ENCODE results near the gene MARS1.

The MARS1 gene

DNA sequence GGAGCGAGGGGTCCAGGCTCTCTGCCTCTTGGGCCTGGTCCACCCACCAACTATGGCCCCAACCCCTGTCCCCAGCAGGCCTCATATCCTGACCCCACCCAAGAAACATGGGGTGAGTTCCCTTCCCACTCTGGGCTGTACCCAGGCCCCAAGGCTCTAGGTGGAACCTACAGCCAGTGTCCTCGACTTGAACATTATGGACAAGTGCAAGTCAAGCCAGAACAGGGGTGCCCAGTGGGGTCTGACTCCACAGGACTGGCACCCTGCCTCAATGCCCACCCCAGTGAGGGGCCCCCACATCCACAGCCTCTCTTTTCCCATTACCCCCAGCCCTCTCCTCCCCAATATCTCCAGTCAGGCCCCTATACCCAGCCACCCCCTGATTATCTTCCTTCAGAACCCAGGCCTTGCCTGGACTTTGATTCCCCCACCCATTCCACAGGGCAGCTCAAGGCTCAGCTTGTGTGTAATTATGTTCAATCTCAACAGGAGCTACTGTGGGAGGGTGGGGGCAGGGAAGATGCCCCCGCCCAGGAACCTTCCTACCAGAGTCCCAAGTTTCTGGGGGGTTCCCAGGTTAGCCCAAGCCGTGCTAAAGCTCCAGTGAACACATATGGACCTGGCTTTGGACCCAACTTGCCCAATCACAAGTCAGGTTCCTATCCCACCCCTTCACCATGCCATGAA is 16.8 kb upstream of the MARS1 start:
- no peak for DNase-seq

DNA sequence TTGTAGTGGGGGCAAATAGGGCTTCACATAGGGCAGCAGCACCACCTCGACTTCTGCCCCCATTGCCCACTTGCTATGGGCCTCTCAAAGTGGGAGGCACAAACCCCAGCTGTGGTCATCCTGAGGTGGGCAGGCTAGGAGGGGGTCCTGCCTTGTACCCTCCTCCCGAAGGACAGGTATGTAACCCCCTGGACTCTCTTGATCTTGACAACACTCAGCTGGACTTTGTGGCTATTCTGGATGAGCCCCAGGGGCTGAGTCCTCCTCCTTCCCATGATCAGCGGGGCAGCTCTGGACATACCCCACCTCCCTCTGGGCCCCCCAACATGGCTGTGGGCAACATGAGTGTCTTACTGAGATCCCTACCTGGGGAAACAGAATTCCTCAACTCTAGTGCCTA is 16.2 kb upstream of the MARS1 start:
- DNase-seq = no peak

DNA sequence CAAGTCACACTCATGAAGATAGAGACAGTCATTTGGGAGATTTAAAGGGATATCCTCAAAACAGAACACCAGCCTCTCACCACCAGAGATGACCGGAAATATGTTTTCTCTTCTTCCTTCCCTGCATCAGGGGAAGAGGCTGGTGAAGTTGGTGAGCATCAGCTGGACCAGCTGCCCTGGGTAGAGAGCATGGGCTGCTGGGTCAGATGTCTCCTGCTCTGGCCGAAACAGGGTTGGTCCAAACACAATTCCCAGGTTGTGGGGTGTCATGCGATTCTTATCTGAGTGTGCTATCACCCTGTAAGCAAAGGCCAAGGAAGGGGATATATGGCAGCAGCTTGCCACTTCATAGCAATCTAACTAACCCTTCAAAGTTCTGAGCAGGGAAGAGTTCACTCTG is 15.5 kb upstream of the MARS1 start:
- no peak for DNase-seq

DNA sequence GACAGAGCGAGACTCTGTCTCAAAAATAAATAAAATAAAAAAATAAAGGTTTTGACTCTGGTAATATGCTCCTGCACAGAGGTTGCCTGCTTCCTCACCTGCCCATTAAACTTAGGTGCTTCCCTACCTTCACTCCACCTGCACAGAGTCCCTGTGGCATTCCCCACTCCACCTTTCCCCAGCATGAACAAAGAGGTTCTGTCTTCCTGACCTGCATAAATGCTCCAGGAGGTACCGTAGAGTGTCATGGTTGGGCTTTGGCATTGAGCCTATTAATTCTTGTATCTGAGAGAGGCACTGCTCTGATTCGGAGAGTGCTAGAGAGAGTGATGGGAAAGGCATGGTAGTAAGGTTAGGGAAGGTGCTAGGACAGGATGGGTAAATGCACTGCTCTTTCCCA is 14.5 kb upstream of the MARS1 start:
- DNase-seq = no peak

DNA sequence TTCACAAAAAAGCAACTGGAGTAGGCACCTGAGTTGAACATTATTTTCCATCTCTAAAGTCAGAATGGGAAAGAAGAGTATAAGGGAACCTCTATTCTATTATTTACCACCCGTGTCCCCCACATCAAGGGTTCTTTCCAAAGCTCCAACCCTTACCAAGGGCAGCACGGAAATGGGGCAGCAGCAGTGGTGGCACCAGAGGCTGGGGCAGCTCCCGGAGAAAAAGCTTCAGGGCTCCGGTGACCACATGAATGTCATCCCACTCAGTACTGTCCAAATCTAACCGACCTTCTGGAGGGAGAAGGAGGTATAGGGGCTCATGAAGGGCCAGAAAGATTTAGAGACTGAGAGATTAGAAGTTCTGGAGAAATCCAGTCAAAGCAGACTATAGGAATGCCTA is 14.0 kb upstream of the MARS1 start:
- no peak for DNase-seq

DNA sequence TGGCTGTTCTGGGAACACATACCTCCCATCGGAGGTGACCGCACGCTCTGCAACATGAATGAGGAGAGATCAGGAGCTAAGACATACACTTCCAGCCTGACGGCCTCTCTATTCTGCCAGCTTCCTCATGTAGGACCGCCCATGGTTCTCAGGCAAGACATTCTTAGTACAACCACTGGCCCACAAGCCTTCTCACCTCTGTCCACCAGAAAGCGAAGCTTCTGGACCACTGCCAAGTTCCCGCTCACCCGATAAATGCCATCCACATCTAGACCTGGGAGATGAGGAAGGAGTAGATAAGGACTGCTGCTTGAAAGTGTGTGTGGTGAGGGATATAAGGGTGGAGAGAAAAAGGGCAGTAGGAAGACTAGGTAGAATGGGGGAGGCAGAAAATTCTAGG is 13.4 kb upstream of the MARS1 start:
- no peak for DNase-seq

DNA sequence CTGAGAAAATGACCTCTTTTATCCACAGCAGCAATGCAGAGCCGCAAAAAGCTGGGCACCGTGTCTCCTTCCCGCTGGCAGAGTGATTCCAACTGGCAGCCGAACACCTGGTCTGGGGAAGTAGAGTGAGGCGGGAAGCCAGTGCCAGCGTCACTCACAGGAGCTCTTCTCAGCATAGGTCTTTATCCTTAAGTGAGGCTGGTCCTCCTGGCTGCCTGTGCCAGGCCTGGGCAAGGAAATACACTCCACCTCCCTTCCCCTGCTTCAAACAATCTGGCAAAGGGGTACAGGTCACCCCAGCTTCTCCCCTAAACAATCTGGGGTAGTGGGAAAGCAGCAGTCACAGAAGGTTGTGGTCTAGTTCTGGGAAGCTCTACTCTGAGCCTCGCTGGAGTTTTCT is 13.0 kb upstream of the MARS1 start:
- DNase-seq = no peak

DNA sequence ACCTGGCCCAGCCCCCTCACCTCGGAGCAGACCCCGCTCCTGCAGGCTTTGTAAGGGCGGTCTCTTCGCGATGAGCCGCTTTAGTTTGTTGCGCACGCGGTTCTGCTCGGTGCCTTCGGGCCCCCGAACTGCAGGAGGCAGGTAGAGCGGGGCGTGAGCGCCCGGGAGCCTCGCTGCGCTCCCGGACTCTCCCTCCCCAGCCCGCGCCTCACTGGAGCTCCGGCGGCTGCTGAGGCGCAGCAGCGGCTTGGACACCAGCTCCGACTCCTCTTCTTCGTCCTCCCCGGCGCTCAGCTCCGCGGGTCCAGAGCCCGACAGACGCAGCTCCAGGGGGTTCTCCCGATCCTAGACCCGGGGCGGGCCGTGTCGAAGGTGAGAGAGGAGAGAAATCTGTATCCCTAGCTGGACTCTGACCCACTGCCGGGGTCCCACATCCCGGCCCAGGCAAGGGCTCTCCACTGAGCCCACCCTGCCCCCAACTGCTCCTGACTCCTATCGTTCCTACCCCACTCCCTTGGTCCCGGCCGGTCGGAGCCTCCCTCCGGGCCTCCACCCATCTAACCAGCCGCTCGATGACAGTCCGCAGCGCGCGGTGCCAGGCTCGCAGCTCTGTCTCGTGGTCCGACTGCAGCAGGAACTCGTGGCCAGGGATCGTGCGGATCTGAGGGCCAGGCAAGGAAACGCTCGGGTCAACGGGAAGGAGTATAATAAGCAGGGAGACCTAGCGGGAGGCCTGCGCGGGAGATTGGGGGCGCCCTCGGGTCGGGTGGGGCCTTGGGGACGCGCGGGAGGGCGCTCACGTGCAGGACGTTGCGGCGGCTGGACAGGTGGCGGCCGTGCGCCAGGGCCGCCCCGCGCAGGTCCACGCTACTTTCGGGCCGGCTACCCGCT is 12.4 kb upstream of the MARS1 start:
- peak in 3 of 51 donors; percentile 12 to 32 (median 13) for DNase-seq

DNA sequence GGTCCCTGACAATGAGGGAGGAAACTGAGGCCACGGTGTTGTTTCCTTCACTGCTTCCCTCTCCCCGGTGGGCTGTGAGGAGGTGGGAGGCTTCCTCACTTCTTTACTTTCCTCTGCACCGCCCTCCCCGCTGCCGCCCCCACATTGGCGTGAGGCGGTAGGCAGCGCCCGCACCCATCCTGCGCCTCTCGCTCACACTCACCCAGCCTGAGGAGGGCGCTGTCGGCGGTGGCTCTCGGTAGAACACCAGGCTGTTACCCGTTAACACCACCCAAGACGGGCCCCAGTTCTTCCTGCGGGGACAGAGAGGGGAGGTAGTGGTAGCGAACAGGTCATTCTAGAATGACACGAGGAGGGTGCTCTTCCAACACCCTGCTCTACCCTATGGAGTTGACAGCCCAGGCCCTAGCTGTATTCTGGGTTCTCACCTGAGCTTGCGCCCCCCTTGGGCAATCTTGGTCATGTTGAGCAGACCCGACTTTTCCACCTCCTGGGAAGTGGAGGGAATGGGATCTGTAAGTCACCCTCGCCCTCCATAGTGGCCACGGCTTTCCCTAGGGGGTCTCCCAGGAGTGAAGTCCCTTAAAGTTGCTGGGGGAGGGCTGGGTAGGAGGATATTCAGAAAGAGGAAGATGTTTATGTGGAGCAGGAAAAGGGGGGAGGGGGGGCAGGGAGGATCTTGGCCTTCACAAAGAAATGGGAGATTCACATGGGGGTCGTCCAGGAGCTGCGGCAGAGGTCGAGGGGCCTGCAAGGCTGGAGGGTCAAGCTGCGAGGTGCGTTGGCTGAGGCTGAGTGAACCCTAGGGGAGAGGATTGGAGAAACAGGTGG is 11.5 kb upstream of the MARS1 start:
- DNase-seq = no peak

DNA sequence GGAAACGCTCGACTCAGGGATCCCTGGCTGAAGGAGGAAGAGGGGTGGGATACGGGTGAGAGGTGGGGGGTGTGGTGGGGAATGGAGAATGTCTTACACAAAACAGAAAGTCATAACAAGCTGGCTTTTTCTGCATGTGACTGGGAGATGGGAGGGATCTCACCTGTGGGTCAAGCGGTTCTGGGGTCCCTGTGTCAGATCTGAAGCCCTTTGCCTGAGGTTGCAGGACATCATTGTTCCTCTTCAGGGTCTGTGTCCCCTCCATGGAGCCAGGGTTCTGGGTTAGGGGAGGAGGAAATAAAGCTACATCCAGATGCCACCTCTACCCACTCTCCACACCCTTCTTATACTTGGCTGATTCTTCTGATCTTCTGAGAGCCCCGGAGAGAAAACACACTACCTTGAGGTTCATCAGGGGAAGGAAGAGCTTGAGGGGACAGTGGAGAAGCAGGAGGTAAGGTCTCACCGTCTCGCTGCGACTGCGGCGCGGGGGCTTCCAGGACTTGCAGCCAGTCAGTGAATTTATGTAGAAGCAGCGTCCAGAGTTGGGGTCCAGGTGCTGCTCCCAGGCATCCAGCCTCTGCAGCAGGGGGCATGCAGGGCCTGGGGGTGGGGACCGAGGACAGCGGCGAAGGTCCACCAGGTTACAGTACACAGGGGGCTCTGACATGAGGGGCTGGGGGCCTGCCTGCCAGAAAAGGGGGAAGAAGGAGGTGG is 10.7 kb upstream of the MARS1 start:
- DNase-seq = no peak

DNA sequence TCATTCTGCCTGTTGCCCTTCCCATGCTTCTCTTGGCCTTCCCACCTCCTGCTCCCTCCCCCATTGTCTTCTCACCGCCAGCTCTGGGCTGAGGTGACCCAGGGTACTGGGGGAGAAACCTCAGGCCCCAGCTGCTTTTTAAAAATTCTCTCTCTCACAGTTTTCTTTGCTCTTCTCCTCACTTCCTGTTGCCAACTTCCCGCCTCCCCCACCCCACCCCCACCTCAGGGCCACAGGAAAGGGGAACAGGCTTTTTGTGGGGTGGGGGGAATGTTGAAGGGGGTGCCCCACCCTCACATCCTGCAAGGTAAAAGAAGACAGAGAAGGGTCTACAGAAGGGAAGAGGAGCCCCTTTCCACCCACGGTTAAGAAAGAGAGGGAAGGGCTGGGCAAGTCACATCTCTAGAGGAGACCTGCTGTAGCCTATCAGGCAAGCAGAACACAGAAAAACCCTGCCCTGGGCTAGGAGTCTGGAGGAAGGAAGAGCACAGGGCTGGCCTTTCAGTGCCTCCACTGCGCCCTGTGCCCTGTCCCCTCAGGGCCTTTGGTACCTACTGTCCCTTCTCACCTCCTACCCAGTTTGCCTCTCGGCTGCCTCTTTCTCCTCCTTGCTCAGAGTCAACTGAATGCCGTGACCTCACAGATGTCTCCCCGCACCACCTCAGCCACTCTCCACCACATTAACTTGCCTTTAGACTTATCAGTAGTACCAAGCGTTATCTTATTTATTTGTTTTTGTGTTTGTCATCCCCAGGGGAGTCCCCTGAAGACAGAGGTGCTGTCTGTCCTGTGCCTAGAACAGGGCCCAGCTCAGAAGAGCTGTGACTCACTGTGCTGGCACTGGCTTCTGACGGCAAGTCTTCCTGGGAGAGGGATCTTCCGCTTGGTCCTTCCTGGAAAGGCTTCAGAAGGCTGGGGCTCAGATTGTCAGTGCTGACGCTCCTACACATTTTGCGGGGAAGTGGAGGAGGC is 9.9 kb upstream of the MARS1 start:
- DNase-seq = peak in 3 of 51 donors; percentile 9 to 13 (median 11)

DNA sequence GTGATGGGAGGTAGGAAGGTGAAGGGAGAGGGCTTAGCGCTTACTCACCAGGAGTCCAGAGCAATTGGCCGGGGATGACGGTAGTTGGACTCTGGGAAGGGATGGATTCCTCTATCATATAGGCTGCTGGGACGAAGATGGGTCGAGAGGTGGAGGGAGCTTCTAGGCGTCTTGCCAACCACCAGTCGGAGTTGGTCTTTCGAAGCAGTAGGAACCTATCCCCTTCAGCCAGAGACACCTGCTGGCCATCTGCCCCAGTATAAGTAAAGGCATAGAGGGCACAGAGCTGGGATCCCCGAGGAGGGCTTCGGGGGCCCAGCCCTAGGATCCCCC is 8.9 kb upstream of the MARS1 start:
- DNase-seq = no peak

DNA sequence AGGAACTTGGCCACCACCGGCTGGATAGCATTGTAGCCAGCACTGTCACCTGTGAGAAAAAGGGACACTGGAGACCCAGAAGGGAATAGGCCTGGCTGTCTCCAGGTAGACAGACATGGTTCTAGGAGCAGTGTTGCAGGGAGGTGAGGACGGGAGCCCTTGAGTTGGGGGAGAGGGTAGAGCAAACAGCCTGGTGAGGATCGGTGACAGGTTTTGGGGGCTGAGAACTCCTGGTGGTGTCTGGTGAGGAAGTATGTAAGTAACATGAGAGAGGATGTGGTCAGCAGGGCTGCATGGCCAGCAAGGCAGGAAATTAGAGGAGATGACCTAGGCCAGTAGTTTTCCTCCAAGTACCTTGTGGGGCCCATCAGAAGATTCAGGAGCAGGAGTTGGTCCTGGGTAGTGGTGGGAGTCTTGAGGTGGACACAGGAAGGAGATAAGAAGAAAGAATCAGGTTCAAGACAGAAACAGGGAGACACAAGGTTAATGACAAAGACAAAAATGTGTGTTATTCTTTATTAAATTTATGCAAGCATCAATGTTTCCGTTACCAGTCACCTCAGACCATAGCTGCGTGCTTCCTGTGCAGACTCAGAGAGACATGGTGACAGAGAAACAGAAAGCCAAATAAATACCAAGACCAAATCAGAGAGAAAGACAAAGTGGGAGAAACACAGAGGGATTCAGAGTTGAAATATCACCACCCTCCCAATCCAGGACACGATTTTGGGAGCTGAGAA is 8.3 kb upstream of the MARS1 start, which contains the start of gene ARHGAP9:
ARHGAP9 (minus strand) TSS at position 491 of the 740 bp plus-strand sequence; CDS start at position 31, 460 bp downstream.
- peak in 1 of 51 donors; percentile 2 for DNase-seq

DNA sequence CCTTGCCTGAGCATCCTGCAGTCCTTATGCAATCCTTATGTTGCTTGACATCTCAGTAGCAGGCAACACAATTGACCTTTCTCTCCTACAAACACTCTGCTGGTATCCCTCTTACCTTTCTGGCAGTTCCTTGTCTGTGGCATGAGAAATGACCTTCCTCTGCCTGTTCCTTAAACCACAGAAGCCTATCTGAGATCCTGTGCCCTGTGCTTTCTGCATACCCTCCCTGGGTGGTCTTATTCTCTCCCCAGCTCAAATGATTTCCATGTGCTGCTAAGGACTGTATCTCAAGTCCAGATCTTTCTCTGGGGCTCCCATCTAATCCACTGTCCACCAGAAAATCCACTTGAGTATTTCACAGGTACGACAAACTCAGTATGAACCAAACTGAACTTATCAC is 6.2 kb upstream of the MARS1 start:
- no peak for DNase-seq

DNA sequence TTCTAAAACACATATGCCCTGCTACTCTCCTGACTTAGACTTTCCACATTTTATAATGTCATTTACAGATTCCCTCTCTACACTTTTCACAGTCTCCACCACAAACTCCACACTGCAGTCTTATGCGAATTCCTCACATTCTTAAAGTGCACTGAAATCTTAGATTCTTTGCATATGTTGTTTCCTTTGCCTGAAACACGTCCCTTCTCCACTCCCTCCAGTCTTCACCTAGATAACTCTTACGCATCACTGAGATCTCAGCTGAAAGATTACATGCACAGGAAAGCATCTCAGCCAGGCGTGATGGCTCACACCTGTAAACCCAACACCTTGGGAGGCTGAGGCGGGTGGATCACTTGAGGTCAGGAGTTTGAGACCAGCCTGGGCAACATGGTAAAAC is 4.4 kb upstream of the MARS1 start:
- DNase-seq = no peak

DNA sequence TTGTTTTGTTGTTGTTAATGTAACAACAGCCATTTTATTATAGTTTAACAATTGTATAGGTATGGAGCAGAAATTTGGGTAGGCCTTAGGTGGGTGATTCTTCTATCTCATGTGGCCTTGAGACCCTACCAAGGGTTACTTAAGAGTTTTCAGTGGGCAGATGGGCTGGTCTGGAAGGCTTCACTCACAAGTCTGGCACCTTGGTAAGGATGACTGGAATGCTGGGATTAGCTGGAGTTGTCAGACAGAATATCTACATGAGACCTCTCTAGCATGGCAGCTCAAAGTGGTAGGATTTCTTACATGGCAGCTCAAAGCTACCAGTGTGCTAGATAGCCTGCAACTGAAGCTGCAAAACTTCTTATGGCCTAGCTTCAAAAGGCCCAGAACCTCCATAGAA is 2.2 kb upstream of the MARS1 start:
- no peak for DNase-seq

DNA sequence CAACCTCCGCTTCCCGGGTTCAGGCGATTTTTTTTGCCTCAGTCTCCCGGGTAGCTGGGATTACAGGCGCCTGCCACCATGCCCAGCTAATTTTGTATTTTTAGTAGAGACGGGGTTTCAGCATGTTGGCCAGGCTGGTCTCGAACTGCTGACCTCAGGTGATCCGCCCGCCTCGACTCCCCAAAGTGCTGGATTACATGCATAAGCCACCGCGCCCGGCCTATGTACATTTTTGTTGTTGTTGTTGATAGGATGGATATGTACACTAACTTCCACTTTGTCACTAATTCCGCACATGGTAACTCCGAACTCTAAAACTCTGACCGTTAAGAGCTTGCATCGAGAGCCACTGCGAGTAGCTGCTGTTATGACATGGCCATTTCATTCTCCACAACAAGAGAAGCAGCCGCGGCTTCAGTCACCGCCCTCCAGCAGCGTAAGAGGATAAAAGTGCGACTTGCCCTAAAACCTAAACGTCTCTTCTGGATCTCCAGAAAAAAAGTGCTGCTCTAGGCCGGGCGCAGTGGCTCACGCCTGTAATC is 742 bp upstream of the MARS1 start:
- no peak for DNase-seq

DNA sequence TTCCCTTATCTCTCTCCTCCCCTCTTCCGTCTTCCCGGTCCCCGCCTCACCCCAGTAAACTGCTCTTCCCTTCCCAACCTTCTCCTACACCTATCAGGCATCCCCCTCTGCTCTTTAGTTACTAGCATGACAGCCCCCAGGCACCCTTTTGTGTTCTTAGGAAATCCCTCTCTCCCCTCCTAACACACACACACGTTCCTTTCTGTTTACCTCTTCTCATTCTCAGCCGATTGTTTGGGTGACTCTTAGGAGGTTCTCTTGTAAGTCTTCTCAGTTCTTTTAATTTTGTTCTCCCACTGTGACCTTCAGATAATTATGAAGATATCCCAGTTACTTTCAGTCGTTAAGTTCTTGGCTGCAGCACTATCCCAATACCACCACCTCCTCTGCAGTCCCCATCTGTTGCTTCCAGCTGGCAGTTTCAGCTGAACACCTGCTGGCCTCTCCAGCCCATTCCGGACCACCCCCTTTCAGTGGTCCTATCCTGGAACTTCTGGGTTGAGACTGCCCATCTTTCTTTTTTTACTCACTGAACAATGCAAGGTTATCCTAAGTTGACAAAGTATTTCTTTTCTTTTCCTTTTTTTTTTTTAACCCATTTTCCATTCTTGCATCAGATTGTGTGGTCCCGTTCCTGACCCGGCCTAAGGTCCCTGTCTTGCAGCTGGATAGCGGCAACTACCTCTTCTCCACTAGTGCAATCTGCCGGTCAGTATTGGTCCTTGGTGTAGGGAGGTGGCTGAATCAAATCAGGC is 711 bp downstream of the MARS1 start:
- DNase-seq = no peak

All from hypothalamus (tissue), 51 donors.